ENCODE data around the gene CDC14C.

GRCh38 chr7:48976253-48976652 is 51.9 kb downstream of the CDC14C start:
- TF ChIP-seq POLR2A (IDR thresholded peaks at IDR 0.05) = no peak
- TF ChIP-seq CTCF (IDR thresholded peaks at IDR 0.05) = no peak

Measured in testis (tissue), 2 donors.